ACC112 (cell line): ENCODE measurements around the gene ETFA.
"Not testable (repeated sequence)": the region's sequence is repeated elsewhere in the genome, so short reads cannot be mapped to it uniquely, and the experiment has no call there.

Experiments
- H2AFZ ChIP-seq: fragments of 200-600 bp; sonication (generic); one replicate; pipeline ENCODE4 v1.6.0; 2017; ENCODE audit warnings: antibody characterized with exemption, low read length; ENCODE audit not compliant: unreplicated experiment
- H3K27ac ChIP-seq: fragments of 200-600 bp; sonication (generic); 2 replicates; pipeline ENCODE4 v1.5.1; 2014; ENCODE audit warnings: low read depth, mild to moderate bottlenecking, antibody characterized with exemption, low read length, moderate library complexity
- H3K27me3 ChIP-seq: fragments of 200-600 bp; sonication (generic); 2 replicates; pipeline ENCODE4 v1.6.1; 2014; ENCODE audit warnings: mild to moderate bottlenecking, antibody characterized with exemption, low read length, moderate library complexity, mixed read lengths; ENCODE audit not compliant: insufficient read depth
- H3K36me3 ChIP-seq: fragments of 200-600 bp; sonication (generic); 2 replicates; pipeline ENCODE4 v1.6.1; 2016; ENCODE audit warnings: mild to moderate bottlenecking, antibody characterized with exemption, low read length, moderate library complexity, mixed read lengths; ENCODE audit not compliant: insufficient read depth
- H3K4me1 ChIP-seq: fragments of 200-600 bp; sonication (generic); one replicate; pipeline ENCODE4 v1.6.1; 2016; ENCODE audit warnings: low read length, mixed read lengths; ENCODE audit not compliant: insufficient read depth, unreplicated experiment, control insufficient read depth
- H3K4me3 ChIP-seq: fragments of 200-600 bp; sonication (generic); 2 replicates; pipeline ENCODE4 v1.5.1; 2014; ENCODE audit warnings: mild to moderate bottlenecking, low read depth, low read length
- H3K79me2 ChIP-seq: fragments of 200-600 bp; sonication (generic); one replicate; pipeline ENCODE4 v1.6.0; 2016; ENCODE audit warnings: low read length; ENCODE audit not compliant: control insufficient read depth, unreplicated experiment, insufficient read depth

Gene ETFA

DNA sequence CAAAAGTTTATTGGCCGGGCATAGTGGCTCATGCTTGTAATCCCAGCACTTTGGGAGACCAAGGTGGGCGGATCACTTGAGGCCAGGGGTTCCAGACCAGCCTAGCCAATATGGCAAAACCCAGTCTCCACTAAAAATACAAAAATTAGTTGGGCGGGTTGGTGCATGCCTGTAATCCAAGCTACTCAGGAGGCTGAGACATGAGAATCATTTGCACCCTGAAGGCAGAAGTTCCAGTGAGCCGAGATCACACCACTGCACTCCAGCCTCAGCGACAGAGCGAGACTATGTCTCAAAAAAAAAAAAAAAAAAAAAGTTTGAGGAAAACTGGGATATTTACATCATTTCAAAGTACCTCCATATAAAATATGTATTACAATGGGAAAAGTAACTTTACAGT is 40.4 kb downstream of the ETFA start:
- no peak overlapping the region for H2AFZ ChIP-seq
- no peaks in the 10 kb centered on the region for H3K27me3 ChIP-seq
- H3K36me3 ChIP-seq = peaks cover 60% of the 10 kb centered on the region
- H3K27ac ChIP-seq = no peak overlapping the region
- H3K79me2 ChIP-seq = no peaks in the 10 kb centered on the region
- H3K4me3 ChIP-seq = no peak overlapping the region
- peaks cover 8% of the 10 kb centered on the region for H3K4me1 ChIP-seq

DNA sequence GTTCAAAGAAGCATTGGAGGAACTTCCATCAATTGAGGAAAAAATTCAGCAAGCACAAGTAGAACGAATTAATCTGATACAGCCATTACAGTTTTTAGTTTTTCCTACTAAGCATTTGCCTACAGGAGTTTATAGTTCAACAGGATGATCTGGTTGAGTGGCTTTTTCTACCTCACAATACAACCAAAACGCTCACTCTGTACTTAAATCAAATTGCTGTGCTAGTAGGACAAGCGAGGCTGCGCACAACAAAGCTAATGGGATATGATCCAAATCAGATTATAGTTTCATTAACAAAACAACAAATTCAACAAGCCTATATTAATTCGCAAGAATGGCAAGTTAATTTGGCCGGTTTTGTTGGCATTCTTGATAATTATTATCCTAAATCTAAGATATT is 44.2 kb downstream of the ETFA start:
- H3K4me1 ChIP-seq = no peaks in the 10 kb centered on the region
- H3K36me3 ChIP-seq = peaks cover 78% of the 10 kb centered on the region
- no peaks in the 10 kb centered on the region for H3K27me3 ChIP-seq
- H2AFZ ChIP-seq = no peak overlapping the region
- H3K4me3 ChIP-seq = no peak overlapping the region
- peaks cover 2% of the 10 kb centered on the region for H3K79me2 ChIP-seq
- H3K27ac ChIP-seq = no peak overlapping the region

GRCh38 chr15:76265769-76266168 is 45.5 kb downstream of the ETFA start:
- peaks cover 76% of the 10 kb centered on the region for H3K36me3 ChIP-seq
- not testable (repeated sequence) for H3K79me2 ChIP-seq, H3K4me1 ChIP-seq, H3K4me3 ChIP-seq, H3K27ac ChIP-seq, H2AFZ ChIP-seq, H3K27me3 ChIP-seq

DNA sequence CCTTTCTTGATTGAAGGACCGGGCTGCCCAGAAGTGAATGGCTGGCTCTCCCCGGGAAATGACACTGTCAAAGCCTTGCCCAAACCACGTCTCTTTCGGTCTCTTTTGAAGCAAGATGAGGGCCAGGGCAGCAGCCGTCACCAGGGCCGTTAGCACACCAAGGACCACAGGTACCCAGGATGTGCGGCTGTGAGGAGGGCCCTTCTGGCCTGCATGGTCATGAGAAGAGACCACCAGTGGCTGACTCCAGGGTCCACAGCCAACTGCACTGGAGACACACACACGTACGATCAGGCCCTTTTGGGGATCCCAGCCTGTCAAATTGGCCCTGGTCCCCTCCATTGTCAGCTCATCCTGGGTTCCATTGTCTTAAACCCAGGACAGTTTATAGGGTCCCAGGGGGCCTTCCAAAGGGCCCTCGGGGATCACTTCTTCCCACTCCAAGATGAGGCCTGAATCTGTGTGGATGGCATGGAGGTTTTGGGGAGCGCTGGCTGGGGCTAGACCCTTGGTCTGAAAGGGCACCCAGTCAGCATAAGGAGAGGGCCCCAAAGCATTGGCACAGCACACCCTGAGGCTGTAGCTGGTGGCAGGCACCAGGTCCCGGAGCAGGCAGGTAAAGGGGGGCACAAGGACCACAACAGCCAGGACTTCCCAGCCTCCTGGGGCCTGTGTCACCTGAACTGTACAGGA is 50.9 kb downstream of the ETFA start:
- Histone ChIP-seq H3K27me3 (no peaks in the 10 kb centered on the region), H3K4me1 (no peaks in the 10 kb centered on the region), H3K27ac (no peak overlapping the region), H3K4me3 (no peak overlapping the region), H3K79me2 (no peaks in the 10 kb centered on the region), H3K36me3 (peaks cover 41% of the 10 kb centered on the region), H2AFZ (no peak overlapping the region)

- H3K36me3 ChIP-seq = peaks cover 34% of the 10 kb centered on the region
- H3K27ac ChIP-seq = no peak overlapping the region
- H3K4me3 ChIP-seq = no peak overlapping the region
- no peaks in the 10 kb centered on the region for H3K4me1 ChIP-seq
- H3K79me2 ChIP-seq = no peaks in the 10 kb centered on the region
- H2AFZ ChIP-seq = no peak overlapping the region
- H3K27me3 ChIP-seq = no peaks in the 10 kb centered on the region
Observed at GRCh38 chr15:76259392-76259791, 51.9 kb downstream of the ETFA start.

DNA sequence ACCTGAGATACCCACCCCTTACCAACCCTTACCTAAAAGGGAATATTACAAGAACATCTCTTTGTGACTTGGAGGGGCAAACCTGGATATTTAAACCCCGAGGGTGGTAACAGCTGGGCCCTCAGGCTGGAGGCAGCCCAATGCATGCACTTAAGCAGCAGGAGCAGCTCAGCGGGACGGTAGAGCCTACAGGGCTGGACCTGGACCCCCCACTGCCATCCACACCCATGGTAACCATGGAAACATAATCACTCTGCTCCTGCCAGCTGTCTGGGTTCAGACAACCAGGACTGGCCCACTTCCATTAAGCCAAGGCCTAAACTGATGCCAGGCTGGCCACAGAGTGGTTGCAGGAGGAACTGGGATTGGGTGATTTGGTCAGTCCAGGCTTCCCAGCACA is 52.8 kb downstream of the ETFA start:
- Histone ChIP-seq H3K4me1 (no peaks in the 10 kb centered on the region), H3K4me3 (no peak overlapping the region), H3K79me2 (no peaks in the 10 kb centered on the region), H2AFZ (no peak overlapping the region), H3K27ac (no peak overlapping the region), H3K36me3 (peaks cover 31% of the 10 kb centered on the region), H3K27me3 (no peaks in the 10 kb centered on the region)

GRCh38 chr15:76253691-76254473 is 57.4 kb downstream of the ETFA start:
- no peak overlapping the region for H3K27ac ChIP-seq

GRCh38 chr15:76252249-76252648 is 59.0 kb downstream of the ETFA start:
- Histone ChIP-seq H3K36me3 (peaks cover 12% of the 10 kb centered on the region), H3K4me3 (no peak overlapping the region), H3K79me2 (no peaks in the 10 kb centered on the region), H3K27ac (no peak overlapping the region), H2AFZ (no peak overlapping the region), H3K4me1 (no peaks in the 10 kb centered on the region), H3K27me3 (no peaks in the 10 kb centered on the region)

More at GRCh38 chr15:76253691-76254473, 57.4 kb downstream of the ETFA start:
- Histone ChIP-seq H3K36me3 (peaks cover 12% of the 10 kb centered on the region), H3K27me3 (no peaks in the 10 kb centered on the region), H3K4me1 (no peaks in the 10 kb centered on the region), H3K4me3 (no peak overlapping the region), H2AFZ (no peak overlapping the region), H3K79me2 (no peaks in the 10 kb centered on the region)

DNA sequence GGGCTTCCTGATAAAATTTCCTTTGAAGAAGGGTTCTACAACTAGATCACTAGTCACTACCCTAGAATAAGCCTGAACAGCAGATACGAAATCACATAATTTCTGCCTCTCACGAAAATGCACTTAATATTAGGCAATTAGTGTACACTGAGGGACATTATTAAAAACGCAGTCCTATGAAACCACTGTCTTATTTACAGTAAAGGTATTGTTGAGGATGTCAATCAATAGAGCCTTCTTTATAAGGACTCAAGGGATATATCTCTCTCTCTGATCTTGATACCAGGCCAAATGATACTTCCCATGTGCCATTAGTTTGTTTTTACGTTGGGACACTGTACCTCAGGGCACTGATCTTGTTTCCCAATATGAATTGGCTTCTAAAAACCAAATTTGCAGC is 59.6 kb downstream of the ETFA start:
- H3K27ac ChIP-seq = no peak overlapping the region
- no peaks in the 10 kb centered on the region for H3K27me3 ChIP-seq
- H3K79me2 ChIP-seq = no peaks in the 10 kb centered on the region
- no peaks in the 10 kb centered on the region for H3K4me1 ChIP-seq
- H3K36me3 ChIP-seq = peaks cover 11% of the 10 kb centered on the region
- H2AFZ ChIP-seq = no peak overlapping the region
- no peak overlapping the region for H3K4me3 ChIP-seq

GRCh38 chr15:76245072-76245610 is 66.1 kb downstream of the ETFA start:
- Histone ChIP-seq H3K79me2 (no peaks in the 10 kb centered on the region), H3K4me3 (no peak overlapping the region), H2AFZ (no peak overlapping the region), H3K27ac (no peak overlapping the region), H3K27me3 (no peaks in the 10 kb centered on the region), H3K36me3 (peaks cover 7% of the 10 kb centered on the region; the same call in 1 of the 2 replicates), H3K4me1 (no peaks in the 10 kb centered on the region)

DNA sequence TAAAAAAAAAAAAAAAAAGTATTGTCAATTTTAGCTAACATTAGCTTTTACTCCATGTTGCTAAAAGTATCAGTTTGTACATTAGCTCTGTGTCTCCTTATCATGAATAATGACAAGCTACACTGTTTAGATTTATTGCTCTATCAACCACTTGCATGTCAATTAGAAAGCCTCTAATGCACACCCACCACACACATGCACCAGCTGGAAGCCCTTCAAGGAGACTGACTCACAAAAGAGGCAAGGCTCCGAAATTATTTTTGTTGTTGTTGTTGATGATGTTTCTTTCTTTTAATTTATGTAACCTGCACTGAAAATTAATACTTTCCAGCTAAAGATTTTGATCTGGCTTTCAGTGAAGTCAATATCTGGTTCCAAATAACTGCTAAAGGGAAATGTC is 71.5 kb downstream of the ETFA start:
- no peaks in the 10 kb centered on the region for H3K79me2 ChIP-seq
- H3K36me3 ChIP-seq = peaks cover 7% of the 10 kb centered on the region; the same call in 1 of the 2 replicates
- H3K27ac ChIP-seq = no peak overlapping the region
- H3K27me3 ChIP-seq = no peaks in the 10 kb centered on the region
- no peak overlapping the region for H3K4me3 ChIP-seq
- H3K4me1 ChIP-seq = no peaks in the 10 kb centered on the region
- no peak overlapping the region for H2AFZ ChIP-seq
